ENCODE measurements around the gene TXNRD3.

The TXNRD3 gene

DNA sequence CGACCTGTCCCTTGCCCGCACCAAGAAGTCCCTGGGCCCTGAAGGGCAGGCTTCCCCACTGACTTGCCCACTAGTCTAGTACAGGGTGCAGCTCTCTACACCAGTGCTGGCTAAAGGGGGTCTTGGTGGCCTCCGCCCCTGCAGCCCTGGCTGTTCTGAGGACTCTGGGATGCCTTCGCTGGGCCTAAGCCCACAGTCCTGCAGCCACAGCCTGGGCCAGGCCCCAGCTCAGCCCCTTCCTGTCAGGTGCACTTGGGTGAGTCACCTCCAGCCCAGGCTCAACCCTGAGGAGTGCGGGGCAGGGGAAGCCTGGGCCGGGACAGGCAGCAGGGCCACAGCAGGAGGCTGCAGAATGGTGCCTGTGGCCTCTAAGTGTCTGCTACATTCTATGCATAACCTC, 97.2 kb downstream of the TXNRD3 start:
- H3K4me3 ChIP-seq: no peak overlapping the region
- DNase-seq (ENCODE audit: low spot score): no peak
- H3K27ac ChIP-seq: no peak overlapping the region
- TF ChIP-seq, protein P1, sequence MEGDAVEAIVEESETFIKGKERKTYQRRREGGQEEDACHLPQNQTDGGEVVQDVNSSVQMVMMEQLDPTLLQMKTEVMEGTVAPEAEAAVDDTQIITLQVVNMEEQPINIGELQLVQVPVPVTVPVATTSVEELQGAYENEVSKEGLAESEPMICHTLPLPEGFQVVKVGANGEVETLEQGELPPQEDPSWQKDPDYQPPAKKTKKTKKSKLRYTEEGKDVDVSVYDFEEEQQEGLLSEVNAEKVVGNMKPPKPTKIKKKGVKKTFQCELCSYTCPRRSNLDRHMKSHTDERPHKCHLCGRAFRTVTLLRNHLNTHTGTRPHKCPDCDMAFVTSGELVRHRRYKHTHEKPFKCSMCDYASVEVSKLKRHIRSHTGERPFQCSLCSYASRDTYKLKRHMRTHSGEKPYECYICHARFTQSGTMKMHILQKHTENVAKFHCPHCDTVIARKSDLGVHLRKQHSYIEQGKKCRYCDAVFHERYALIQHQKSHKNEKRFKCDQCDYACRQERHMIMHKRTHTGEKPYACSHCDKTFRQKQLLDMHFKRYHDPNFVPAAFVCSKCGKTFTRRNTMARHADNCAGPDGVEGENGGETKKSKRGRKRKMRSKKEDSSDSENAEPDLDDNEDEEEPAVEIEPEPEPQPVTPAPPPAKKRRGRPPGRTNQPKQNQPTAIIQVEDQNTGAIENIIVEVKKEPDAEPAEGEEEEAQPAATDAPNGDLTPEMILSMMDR (IDR thresholded peaks at IDR 0.05): no peak

DNA sequence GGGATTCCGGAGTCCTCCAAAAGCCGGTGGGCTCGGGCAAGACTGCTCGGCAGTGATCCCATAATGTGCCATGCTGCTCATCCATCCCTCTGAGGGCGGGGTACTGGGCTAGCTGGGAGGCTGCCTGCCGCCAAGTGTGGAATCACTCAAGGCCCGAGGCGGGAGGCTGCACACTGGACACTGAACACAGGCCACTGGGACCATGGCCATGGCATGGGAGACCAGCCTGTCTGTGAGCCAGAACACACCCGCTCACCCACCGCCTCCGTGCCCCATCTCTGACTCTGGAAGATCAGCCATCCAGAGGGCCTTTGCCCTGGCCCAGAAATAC, 97.5 kb downstream of the TXNRD3 start:
- TF ChIP-seq, protein P1 (IDR thresholded peaks at IDR 0.05): no peak
- Histone ChIP-seq H3K4me3 (no peak overlapping the region), H3K27ac (no peak overlapping the region)
- DNase-seq (ENCODE audit: low spot score): peak; percentile 68

Measured in coronary artery (tissue), 2 donors.